Activated B cell treated with CpG ODN at 0.5 μM for 24 hours (primary cell): Measurements from ENCODE around the gene KREMEN1. TPM values are rescaled to one million over a fixed set of nuclear protein-coding genes. Genes with fewer than 3 reads are reported as not detected.

Source experiments
- ATAC-seq: fragments of 200-7000 bp; cut with Tn5 transposase; one replicate; pipeline ENCODE4 v1.10.0; 2021; ENCODE audit warnings: low read depth, mild to moderate bottlenecking, moderate library complexity
- CTCF ChIA-PET: fragments of 350-600 bp; sonication (Branson Sonifier 250); formaldehyde crosslinking; loops from one replicate; lab custom pipeline; 2021; ENCODE audit warnings: antibody characterized with exemption; lab: Charles Lee
- POLR2A ChIA-PET: fragments of 350-600 bp; sonication (Branson Sonifier 250); formaldehyde crosslinking; loops from one replicate; lab custom pipeline; 2021; ENCODE audit warnings: antibody characterized with exemption; lab: Charles Lee
- DNase-seq: peaks from one replicate; pipeline ENCODE4 v3.0.0; 2022
- H3K27ac Mint-ChIP-seq: one replicate; pipeline ENCODE4 v1.8.0; 2020; ENCODE audit warnings: mixed read lengths
- H3K27me3 Mint-ChIP-seq: one replicate; pipeline ENCODE4 v1.8.0; 2021; ENCODE audit warnings: mixed read lengths
- H3K36me3 Mint-ChIP-seq: one replicate; pipeline ENCODE4 v1.8.0; 2021; ENCODE audit warnings: low read depth, mixed read lengths
- H3K4me1 Mint-ChIP-seq: one replicate; pipeline ENCODE4 v1.8.0; 2021; ENCODE audit warnings: mixed read lengths
- H3K4me3 Mint-ChIP-seq: one replicate; pipeline ENCODE4 v1.8.0; 2020; ENCODE audit warnings: mild to moderate bottlenecking, mixed read lengths
- H3K9me3 Mint-ChIP-seq: one replicate; pipeline ENCODE4 v1.8.0; 2020; ENCODE audit warnings: mixed read lengths
- CTCF ChIP-seq: fragments of 200-600 bp; IDR thresholded peaks from one replicate; pipeline ENCODE4 v1.8.0; 2022; ENCODE audit warnings: antibody characterized with exemption, mild to moderate bottlenecking
- intact Hi-C: fragments of 100-400 bp; cut with micrococcal nuclease; formaldehyde crosslinking; loops from one replicate; pipeline ENCODE4 v1.15.1; 2024
- total RNA-seq: library from RNA; stranded (reverse); gene quantifications from 2 replicates; pipeline ENCODE4 v1.2.3, GENCODE V29; 2022

The KREMEN1 gene
- total RNA-seq, 1 donor from 2014 or later: not detected

- TF ChIP-seq CTCF: no peak
- H3K4me3 Mint-ChIP-seq: no peak overlapping the region
- DNase-seq (no peak), ATAC-seq (no peak)
- ChIA-PET CTCF (no interaction called here), POLR2A (no interaction called here)
- no peak overlapping the region for H3K27ac Mint-ChIP-seq
- intact Hi-C loops: no loop called here
- H3K9me3 Mint-ChIP-seq: no peaks in the 10 kb centered on the region
- H3K27me3 Mint-ChIP-seq: peaks cover 25% of the 10 kb centered on the region
- no peaks in the 10 kb centered on the region for H3K36me3 Mint-ChIP-seq
- H3K4me1 Mint-ChIP-seq: no peaks in the 10 kb centered on the region
These were observed 111.4 kb downstream of the KREMEN1 start for GRCh38 chr22:29183971-29184848.

- Mint-ChIP-seq H3K4me1 (no peaks in the 10 kb centered on the region), H3K9me3 (no peaks in the 10 kb centered on the region), H3K4me3 (no peak overlapping the region), H3K36me3 (no peaks in the 10 kb centered on the region), H3K27ac (no peak overlapping the region), H3K27me3 (peaks cover 27% of the 10 kb centered on the region)
- ChIA-PET CTCF (no interaction called here), POLR2A (no interaction called here)
- ATAC-seq (no peak), DNase-seq (no peak)
- intact Hi-C loops: no loop called here
- TF ChIP-seq CTCF: no peak
These were observed 112.1 kb downstream of the KREMEN1 start for GRCh38 chr22:29184849-29185490.

- CTCF ChIA-PET: no interaction called here
- POLR2A ChIA-PET: no interaction called here
- peaks cover 23% of the 10 kb centered on the region for H3K27me3 Mint-ChIP-seq
These were observed 113.5 kb downstream of the KREMEN1 start for GRCh38 chr22:29186302-29186701.

GRCh38 chr22:29187831-29188230, 115.0 kb downstream of the KREMEN1 start:
- H3K9me3 Mint-ChIP-seq: no peaks in the 10 kb centered on the region
- DNase-seq: no peak
- ChIA-PET POLR2A (no interaction called here), CTCF (no interaction called here)
- peaks cover 23% of the 10 kb centered on the region for H3K27me3 Mint-ChIP-seq
- no peaks in the 10 kb centered on the region for H3K36me3 Mint-ChIP-seq
- H3K27ac Mint-ChIP-seq: no peak overlapping the region
- H3K4me1 Mint-ChIP-seq: no peaks in the 10 kb centered on the region
- no peak overlapping the region for H3K4me3 Mint-ChIP-seq
- no peak for ATAC-seq
- no peak for TF ChIP-seq CTCF
- intact Hi-C loops: no loop called here

More at GRCh38 chr22:29186302-29186701, 113.5 kb downstream of the KREMEN1 start:
- DNase-seq (no peak), ATAC-seq (no peak)
- Mint-ChIP-seq H3K9me3 (no peaks in the 10 kb centered on the region), H3K4me3 (no peak overlapping the region), H3K36me3 (no peaks in the 10 kb centered on the region), H3K4me1 (no peaks in the 10 kb centered on the region), H3K27ac (no peak overlapping the region)
- intact Hi-C loops: no loop called here
- TF ChIP-seq CTCF: no peak

- H3K36me3 Mint-ChIP-seq: no peaks in the 10 kb centered on the region
- TF ChIP-seq CTCF: no peak
- peaks cover 24% of the 10 kb centered on the region for H3K27me3 Mint-ChIP-seq
- no peaks in the 10 kb centered on the region for H3K9me3 Mint-ChIP-seq
- no peak for DNase-seq
- no peaks in the 10 kb centered on the region for H3K4me1 Mint-ChIP-seq
- ChIA-PET POLR2A (no interaction called here), CTCF (no interaction called here)
- intact Hi-C loops: no loop called here
- no peak overlapping the region for H3K4me3 Mint-ChIP-seq
- no peak for ATAC-seq
- no peak overlapping the region for H3K27ac Mint-ChIP-seq
These were observed 117.2 kb downstream of the KREMEN1 start for GRCh38 chr22:29190051-29190450.
